Epithelial cell of prostate (primary cell): Measurements from ENCODE around the gene CYP4V2.
A peak's percentile ranks its signal among the peaks of the same experiment; 100 is the strongest.

Experiments
- DNase-seq: peaks from one replicate; pipeline ENCODE4 v3.0.0-alpha.2; 2011; ENCODE audit warnings: low read depth, low spot score
- H3K27ac ChIP-seq: fragments of 450-650 bp; 2 replicates; pipeline ENCODE4 v1.5.1; 2017; ENCODE audit warnings: mild to moderate bottlenecking

CYP4V2 gene

GRCh38 chr4:186191200-186192065 lies at the start of gene CYP4V2:
TSS of gene CYP4V2 (plus strand) at chr4:186191567. CDS start at chr4:186191824, 257 bp downstream.
- peak within 1 kb of the TSS; percentile 82 for H3K27ac ChIP-seq
- DNase-seq = no peak

GRCh38 chr4:186144198-186144945 lies 47.0 kb upstream of the CYP4V2 start:
- no peak for DNase-seq

GRCh38 chr4:186144946-186145569 lies 46.3 kb upstream of the CYP4V2 start:
- DNase-seq = no peak
- no peak overlapping the region for H3K27ac ChIP-seq

More at GRCh38 chr4:186144198-186144945, 47.0 kb upstream of the CYP4V2 start:
- no peak overlapping the region for H3K27ac ChIP-seq

- no peak overlapping the region for H3K27ac ChIP-seq
- DNase-seq = no peak
Observed at GRCh38 chr4:186146458-186146857, 44.9 kb upstream of the CYP4V2 start.

- H3K27ac ChIP-seq = no peak overlapping the region
- no peak for DNase-seq
Observed at GRCh38 chr4:186148336-186148975, 42.9 kb upstream of the CYP4V2 start.

- no peak for DNase-seq
- H3K27ac ChIP-seq = no peak overlapping the region
Observed at GRCh38 chr4:186149872-186150271, 41.5 kb upstream of the CYP4V2 start.

- no peak overlapping the region for H3K27ac ChIP-seq
- DNase-seq = no peak
Observed at GRCh38 chr4:186150926-186151325, 40.4 kb upstream of the CYP4V2 start.

GRCh38 chr4:186151499-186151898 lies 39.9 kb upstream of the CYP4V2 start:
- no peak overlapping the region for H3K27ac ChIP-seq
- no peak for DNase-seq

GRCh38 chr4:186158021-186158813 lies 33.1 kb upstream of the CYP4V2 start:
- no peak for DNase-seq
- H3K27ac ChIP-seq = no peak overlapping the region

- H3K27ac ChIP-seq = no peak overlapping the region
- DNase-seq = no peak
Observed at GRCh38 chr4:186158966-186159365, 32.4 kb upstream of the CYP4V2 start.

- DNase-seq = no peak
- H3K27ac ChIP-seq = no peak overlapping the region
Observed at GRCh38 chr4:186159613-186160012, 31.8 kb upstream of the CYP4V2 start.

GRCh38 chr4:186161138-186161537 lies 30.2 kb upstream of the CYP4V2 start:
- DNase-seq = no peak
- H3K27ac ChIP-seq = no peak overlapping the region

- DNase-seq = no peak
- H3K27ac ChIP-seq = no peak overlapping the region
Observed at GRCh38 chr4:186166852-186167512, 24.4 kb upstream of the CYP4V2 start.

GRCh38 chr4:186167605-186168004 lies 23.8 kb upstream of the CYP4V2 start:
- no peak for DNase-seq
- no peak overlapping the region for H3K27ac ChIP-seq

GRCh38 chr4:186168750-186169149 lies 22.6 kb upstream of the CYP4V2 start:
- no peak overlapping the region for H3K27ac ChIP-seq
- no peak for DNase-seq

- H3K27ac ChIP-seq = no peak overlapping the region
- no peak for DNase-seq
Observed at GRCh38 chr4:186169333-186169944, 21.9 kb upstream of the CYP4V2 start.

GRCh38 chr4:186169945-186170802 lies 21.2 kb upstream of the CYP4V2 start:
- no peak overlapping the region for H3K27ac ChIP-seq
- DNase-seq = no peak

- no peak overlapping the region for H3K27ac ChIP-seq
- DNase-seq = no peak
Observed at GRCh38 chr4:186170966-186171365, 20.4 kb upstream of the CYP4V2 start.
